HG03565 (cell line): ENCODE data around the gene LENG9.
"Not testable (repeated sequence)": the region's sequence is repeated elsewhere in the genome, so short reads cannot be mapped to it uniquely, and the experiment has no call there.

Experiments
- ATAC-seq: cut with Tn5 transposase; IDR thresholded peaks from one replicate; pipeline ENCODE4 v1.9.1; 2021; ENCODE audit warnings: mild to moderate bottlenecking, moderate library complexity; ENCODE audit not compliant: unreplicated experiment

Gene LENG9

DNA sequence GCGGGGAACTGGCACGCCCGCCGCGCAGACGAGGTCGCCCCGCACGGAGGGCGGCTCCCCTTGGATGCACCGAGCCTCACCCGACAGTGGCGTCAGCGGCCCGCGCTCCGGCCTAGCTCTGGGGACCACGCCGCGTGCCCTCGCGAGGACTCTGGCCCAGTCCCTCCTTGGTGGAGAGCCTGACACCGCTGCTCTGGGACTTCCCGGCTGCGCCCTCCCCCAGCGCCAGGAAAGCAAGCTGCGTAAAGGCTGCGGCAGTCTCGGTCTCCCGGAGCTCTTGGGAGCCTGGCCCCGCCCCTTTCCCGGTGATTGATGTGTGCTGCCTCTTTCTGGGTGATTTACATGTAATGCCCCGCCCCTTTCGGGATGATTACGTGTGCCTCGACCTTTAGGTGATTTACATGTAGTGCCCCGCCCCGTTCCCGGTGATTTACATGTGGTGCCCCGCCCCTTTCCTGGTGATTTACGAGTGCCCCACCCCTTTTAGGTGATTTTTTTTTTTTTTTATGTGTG lies at the start of gene LENG9:
Gene LENG9 (minus strand): TSS at position 248 of the 513 bp plus-strand sequence. CDS start 252 bp downstream, outside the sequence.
- peak; percentile 52 for ATAC-seq

DNA sequence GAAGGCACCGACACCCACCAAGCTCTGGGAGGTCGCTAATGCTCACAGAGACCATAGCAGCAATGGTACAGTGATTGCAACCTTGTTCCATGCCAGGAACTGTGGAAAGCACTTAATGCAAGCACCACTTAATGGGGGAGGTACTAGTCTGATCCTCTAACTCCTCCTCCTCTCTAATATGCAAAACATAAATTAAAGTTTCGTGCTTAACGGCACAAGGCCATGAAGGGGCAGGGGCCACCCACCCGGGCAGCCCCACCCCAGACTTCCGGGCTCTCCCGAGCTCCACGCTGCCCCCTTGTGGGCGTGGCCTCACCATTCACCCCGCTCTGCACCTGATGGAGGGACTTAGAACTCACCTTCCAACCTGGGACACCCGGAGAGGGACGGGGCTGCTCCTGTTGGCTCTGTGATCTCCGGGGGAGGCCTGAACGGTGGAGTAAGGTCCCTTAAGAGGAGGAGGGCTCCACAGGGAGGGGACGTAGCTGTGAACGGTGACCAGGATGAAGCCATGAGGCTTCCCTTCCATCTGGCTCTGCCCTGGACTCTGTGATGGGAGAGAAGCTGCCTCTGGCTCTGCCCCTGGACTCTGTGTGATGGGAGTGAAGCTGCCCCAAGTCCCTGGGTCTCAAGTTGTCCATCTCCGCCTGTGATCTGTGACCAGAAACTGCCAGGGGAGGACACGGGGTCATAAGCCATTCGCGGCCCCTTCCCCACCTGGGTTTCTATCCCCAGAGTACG lies 45.8 kb upstream of the LENG9 start:
- not testable (repeated sequence) for ATAC-seq

DNA sequence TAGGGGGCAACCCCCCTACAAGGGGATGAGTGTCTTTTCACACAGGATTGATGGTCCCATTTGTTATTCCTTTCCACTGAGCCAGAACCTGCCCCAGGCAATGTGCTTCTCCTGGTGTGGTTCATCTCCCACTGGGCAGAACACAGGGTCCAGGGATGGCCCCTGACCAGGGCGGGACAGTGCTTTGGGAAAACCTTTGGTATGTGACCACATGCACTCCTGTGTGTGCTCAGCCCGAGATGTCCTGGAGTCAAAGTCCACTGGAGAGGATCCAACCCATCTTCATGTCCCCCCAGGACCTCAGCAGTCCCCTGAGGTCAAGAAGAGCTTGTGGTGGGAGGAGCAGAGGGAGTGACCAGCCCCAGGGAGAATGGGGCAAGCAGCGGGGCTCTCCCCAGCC lies 44.9 kb upstream of the LENG9 start:
- not testable (repeated sequence) for ATAC-seq

DNA sequence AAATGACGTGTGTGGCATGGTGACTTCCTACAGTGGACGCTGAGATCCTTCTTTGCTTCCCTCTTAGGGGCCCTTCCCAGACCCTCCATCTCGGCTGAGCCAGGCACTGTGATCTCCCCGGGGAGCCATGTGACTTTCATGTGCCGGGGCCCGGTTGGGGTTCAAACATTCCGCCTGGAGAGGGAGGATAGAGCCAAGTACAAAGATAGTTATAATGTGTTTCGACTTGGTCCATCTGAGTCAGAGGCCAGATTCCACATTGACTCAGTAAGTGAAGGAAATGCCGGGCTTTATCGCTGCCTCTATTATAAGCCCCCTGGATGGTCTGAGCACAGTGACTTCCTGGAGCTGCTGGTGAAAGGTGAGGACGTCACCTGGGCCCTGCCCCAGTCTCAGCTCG lies 44.2 kb upstream of the LENG9 start:
- ATAC-seq: no peak

DNA sequence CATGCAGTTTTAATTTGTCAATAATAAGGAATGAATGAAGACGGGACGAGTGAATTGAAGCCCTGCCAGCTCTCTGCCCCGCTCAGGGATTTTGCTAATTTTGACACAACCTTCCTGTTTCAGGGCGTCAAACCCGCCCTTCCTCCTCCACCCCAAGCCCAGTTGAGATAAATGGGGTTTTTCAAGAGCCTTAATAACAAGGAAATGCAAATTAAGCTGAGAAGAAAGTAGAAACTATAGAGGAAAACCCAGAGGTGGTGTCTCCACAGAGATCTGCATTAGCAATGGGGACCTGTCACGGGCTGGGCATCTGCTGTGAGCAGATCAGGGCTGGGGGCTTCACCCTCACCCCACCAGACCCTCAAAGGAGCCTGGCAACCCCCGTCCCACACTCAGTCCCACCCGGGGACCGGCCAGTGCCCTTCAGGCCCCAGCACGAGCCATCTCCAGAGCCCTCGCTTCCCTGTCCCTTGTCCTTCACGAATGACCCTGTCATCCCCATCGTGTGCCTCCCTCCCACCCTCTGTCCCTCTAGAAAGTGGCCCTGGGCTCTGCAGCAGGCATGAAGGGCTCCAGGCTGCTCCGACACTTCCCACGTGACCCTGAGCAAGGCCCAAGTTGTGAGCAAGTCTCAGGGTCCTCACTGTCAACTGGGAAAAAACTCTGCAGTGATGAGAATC lies 43.6 kb upstream of the LENG9 start:
- ATAC-seq: not testable (repeated sequence)

DNA sequence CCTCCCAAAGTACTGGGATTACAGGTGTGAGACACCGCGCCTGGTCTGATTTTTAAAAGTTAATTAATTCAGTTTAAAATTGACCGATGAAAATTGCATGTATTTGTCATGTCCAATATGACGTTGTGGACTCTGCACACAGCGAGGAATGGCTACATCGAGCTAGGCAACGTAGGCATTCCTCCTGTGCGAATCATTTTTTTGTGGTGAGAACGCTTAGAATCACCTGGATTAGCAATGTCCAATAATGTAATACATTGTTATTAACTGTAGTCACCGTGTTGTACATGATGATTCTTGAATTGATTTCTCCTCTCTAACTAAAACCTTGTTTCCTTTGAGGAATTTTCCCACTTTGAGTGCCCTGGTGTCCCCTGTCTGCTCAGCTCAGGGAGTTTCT lies 42.5 kb upstream of the LENG9 start:
- ATAC-seq: no peak

DNA sequence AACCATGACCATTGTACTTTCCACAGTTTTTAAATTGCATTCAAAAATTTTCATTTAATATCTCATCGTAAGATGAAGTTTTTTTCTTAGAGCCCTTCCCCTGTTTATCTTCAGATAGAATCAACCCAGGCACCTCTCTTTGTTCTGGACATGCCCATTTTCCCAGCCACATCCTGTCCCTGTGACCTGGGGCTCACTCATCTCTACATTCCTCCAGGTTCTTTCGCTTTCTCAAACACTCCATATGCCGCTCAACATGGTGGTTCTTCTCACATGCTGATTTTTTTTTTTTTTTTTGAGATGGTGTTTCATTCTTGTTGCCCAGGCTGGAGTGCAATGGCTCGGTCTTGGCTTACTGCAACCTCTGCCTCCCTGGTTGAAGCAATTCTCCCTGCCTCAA lies 42.0 kb upstream of the LENG9 start:
- not testable (repeated sequence) for ATAC-seq

DNA sequence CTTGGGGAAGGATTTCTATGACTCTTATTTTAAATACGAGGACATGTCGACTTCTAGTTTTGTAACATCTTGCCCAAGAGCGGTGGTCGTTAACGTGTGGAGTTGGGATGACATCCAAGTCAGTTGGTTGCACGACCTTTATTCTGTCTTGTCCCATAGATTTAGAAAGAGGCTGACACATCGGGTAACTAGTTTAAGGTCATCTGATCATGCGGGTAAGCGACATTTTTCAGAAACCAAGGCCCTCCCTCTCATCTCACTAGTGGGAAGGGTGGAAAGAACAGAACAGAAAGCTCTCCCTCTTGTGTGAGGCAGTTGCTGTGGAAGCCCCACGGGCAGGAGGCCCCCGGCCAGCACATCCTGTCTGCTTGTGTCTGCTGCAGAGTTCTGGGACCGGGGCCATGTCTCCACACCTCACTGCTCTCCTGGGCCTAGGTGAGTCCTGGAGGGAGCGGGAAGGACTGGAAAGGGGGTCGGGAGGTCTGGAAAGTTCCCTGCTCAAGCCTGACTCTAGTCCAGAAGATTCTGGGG lies 39.0 kb upstream of the LENG9 start, which contains the start of gene LAIR2:
Gene LAIR2 (plus strand): TSS at position 314 of the 531 bp plus-strand sequence. CDS start 88 bp downstream, at position 402.
- no peak for ATAC-seq

DNA sequence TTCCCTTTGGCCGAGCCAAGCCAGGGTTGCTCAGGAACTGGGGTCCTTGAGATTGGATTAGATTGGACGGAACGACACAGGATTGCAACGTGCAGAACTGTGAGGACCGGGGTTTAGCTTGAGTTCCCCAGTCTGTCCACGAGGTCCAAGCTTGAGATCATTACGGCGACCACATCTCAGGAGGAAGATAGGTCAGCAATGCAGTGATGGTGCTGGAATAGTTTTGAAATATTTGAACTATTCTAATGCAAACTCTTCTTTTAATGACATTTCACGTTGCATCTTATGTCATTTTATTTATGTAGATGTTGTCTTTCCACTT lies 34.8 kb upstream of the LENG9 start:
- not testable (repeated sequence) for ATAC-seq

DNA sequence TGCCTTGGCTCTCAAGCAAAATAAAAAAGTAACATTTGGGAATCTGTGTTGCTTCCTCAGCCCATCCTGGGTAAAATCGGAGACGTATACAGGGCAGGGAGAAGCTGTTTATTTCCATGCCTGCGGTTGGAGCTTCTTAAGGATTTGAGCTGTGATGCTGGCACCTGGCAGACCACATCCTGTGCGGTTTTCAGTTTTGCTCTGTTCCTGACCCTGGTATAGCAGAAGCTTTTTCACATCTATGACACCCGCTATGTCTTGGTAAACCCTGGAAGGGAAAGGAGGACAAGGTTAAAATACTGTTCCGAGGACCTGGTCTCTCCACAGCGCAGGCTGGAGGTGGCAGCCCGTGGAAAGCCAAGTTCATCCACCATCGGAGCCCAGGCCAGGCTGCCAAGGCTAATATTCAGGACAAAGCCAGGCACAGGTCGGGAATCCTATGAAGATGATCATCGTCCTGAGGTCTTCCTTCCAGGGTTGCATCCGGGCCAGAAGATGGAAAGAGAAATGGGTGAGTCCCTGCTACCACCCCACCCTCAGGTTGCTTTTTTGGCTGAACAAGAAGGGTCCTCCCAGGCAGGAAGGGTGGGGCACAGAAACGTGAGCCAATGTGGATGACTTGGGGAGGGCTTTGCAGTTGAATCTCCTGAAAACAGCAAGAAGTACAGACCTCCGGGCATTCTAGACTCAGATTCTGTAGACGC lies 34.3 kb upstream of the LENG9 start:
- ATAC-seq: not testable (repeated sequence)

DNA sequence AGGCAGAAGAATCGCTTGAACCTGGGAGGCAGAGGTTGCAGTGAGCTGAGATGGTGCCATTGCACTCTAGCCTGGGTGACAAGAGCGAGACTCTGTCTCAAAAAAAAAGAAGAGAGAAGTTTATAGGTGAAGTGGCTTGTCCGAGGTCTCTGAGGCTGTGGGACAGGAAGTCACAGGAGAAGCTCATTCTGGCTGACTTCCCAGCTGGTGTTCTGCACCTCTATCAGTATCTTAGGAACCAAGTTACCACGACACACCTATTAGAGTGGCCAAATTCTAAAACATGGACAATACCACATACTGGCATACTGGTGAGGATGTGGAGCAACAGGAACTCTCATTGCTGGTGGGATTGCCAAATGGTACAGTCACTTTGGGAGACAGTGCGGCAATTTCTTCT lies 31.7 kb upstream of the LENG9 start:
- not testable (repeated sequence) for ATAC-seq

DNA sequence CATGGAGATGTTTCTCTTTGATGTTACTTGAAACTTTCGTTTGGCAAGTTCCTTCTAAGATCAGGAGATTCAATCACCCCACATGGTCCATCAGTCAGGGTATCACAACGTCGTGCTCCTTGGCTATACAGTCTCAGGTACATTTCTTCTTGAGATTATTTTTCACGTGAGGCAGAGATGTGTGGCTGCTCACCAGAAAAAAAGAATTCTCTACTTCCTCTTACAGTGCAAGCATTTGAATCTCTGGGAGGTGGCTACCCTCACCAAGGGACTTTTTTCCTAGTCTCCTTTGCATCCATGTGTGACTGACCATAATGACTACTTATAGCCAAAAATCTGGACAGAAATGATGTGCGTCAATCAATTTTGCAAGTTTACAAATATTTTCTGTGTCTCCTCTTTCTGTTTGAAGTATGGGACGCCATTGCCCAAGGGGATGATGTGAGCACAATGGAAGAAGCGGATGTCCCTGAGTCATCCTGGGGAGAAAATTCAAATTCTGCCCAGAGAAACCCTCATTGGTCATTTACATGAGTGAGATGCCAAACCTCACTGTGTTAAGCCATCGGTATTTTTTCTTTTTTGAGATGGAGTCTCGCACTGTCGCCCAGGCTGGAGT lies 30.5 kb upstream of the LENG9 start:
- ATAC-seq: no peak

DNA sequence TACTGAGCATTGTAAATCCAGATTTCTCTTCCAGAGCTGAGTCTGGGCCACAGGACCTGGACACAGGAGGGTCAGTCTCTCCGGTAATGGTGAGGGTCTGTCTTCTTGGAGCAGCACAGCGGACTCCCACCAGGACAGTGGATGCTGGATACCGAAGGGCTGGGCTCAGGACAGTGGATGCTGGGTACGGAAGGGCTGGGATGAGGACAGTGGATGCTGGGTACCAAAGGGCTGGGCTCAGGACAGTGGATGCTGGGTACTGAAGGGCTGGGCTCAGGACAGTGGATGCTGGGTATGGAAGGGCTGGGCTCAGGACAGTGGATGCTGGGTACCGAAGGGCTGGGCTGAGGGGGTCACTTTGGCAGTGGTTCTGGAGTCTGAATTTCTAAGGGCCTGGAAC lies 29.5 kb upstream of the LENG9 start:
- ATAC-seq: not testable (repeated sequence)

DNA sequence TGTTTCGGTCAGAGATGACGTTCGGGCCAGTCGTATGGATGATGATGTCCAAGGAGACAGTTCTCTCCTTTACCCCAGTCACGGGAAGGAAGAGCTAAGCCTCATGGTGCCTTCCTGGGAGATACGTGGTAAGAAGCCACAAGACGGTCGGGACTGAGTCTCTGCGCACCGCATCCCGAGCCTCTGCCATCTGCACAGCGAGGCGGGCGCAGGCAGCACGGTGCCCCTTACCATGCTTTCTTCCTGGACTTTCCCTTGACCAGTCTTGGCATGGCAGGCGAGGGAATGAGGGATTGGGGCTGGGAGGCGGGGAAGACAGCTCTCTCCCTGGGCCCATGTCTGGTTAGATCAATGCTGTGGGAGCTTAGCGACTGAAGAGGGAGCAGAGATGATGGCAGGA lies 29.0 kb upstream of the LENG9 start:
- no peak for ATAC-seq

DNA sequence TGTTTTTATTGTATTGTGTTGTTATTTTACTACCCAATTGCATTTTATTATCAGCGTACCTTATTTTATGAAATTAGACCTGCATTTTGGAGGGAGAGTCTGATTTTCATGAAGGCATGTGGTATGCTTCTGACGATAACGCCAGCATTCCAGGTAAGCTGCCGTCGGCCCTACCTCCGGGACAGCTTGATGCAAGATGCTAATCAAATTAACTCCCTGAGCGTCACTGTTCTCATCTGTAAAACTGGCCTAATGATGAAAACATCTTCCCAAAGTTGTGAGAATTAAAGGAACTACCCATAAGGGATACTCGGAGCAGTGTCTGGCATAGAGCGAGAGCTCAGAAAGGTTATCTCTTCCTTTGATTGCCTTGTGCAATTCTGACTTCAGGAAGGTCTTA lies 26.2 kb upstream of the LENG9 start:
- no peak for ATAC-seq

DNA sequence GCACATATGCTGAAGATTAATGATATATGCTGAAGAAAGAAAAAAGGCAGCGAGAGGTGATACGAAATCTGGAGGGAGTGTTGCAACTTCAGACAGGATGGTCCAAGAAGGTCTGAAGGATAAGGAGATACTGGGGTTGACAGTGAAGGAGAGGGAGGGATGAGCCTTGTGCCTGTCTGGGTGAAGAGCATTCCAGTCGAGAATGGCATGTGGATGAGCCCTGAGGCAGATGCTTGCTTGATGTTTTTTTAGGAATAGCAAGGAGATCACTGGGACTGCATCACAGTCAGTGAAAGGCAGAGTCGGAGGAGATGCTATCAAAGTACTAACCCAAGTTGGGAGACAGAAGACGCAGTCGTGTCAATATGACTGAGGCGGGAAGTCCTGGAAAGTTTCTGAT lies 25.8 kb upstream of the LENG9 start:
- no peak for ATAC-seq

DNA sequence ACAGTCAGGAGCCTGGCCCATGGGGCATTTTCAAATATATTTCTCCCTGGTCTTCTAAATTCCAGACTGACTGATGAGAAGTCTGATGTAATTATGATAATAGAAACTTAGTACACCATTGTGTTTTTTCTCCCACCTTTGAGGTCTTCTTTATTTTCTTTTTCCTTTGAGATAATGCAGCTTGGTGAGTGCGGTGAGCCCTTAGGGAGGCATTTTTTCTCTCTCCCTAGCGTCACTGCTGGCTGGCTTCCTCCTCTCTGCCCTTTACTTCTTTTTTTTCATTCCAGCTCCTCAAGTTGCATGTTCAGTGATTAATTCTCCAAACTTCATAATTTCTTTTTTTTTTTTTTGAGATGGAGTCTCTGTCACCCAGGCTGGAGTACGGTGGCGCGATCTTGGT lies 22.3 kb upstream of the LENG9 start:
- ATAC-seq: no peak

DNA sequence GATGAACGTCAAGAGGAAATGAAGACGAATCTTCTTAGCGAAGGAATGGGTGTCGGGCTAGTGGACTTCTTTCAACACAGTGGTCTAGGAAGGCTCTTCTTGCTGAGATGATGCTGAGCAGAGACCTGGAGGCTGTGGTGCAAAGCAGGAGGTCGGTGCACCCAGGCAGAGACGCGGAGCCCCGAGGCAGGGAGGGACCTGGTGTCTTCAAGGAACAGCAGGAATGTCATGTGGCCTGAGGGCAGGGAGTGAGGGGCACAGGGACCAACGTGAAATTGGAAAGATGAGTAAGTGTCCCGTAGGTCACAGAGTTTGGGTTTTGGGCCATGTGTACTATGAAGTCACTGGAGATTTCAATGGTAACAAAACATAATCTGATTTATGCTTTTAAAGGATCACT lies 20.9 kb upstream of the LENG9 start:
- ATAC-seq: no peak

DNA sequence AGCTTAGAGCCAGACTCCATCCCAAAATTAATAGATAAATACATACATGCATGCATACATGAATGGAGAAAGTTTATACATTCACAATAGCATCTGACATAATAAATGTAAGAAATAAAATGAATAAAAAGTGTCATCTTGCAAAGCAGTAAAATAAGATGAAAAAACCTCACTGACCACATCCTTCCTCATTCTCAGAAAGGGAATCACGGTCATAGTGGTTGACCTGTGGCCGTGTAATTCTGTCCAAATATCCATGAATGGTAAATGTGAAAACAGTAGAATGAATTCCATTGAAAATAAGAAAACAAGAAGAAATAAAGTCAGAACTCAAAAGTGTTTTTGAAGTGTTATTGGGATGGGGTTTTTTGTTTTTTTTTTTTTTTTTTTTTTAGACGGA lies 19.3 kb upstream of the LENG9 start:
- ATAC-seq: no peak

DNA sequence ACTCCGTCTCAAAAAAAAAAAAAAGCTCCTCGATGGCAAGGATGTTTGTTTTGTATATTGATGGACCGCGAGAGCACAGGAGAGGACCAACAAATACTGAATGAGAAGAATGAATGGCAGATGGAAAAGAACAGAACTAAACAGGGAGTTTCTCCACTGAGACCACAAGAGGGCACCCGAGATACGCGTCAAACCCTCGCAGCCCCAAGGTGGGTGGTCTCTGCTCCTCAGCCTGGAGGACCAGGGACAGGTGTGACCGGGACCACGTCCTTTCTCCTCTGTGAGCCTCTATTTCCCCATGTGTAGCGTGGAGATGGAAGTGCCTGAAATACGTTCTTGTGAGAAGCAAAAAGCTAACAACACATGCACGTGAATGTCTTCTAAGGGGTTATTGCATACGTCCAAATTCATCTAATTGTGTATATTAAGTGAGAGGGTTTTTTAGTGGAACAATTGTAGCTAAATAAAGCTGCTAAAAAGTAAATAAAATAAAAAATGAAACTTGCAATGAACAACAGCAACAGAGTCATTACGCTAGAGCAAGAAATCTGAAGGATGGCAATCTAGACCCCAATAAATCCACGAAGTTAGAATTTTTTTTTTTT lies 17.9 kb upstream of the LENG9 start:
- no peak for ATAC-seq

DNA sequence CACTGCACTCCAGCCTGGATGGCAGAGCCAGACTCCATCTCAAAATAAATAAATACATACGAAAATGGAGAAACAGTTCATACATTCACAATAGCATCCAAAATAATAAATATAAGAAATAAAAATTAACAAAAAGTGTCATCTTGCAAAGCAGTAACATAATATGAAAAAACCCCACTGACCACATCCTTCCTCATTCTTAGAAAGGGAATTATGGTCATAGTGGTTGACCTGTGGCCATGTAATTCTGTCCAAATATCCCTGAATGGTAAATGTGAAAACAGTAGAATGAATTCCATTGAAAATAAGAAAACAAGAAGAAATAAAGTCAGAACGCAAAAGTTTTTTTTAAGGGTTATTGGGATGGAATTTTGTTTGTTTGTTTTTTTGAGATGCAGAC lies 16.5 kb upstream of the LENG9 start:
- no peak for ATAC-seq
